GM19240 (cell line): Measurements from ENCODE around the gene APBB2.
"Not testable (repeated sequence)": the region's sequence is repeated elsewhere in the genome, so short reads cannot be mapped to it uniquely, and the experiment has no call there.

Experiments used
- DNase-seq: peaks from one replicate; pipeline ENCODE4 v3.0.0; 2011; ENCODE audit warnings: low spot score; ENCODE audit not compliant: insufficient read length

Gene APBB2

DNA sequence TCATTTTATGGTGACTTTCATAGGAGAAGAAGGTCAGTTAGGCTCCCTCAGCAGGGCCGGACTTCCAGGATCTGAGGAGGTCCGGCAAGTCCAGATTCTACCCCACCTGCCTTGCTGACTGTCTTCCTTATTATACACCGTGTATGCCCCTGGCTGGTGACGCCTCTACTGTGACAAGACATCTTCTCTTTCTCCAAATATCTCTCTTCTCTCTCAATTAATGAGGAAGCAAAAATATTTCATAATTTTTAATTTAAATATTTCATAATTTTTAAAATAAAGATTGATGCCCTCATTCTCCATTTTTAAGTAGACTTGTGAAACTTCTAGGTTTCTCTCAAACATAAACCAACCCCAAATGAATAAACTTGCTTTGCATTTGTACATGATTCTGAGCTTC lies 262.1 kb downstream of the APBB2 start:
- no peak for DNase-seq

DNA sequence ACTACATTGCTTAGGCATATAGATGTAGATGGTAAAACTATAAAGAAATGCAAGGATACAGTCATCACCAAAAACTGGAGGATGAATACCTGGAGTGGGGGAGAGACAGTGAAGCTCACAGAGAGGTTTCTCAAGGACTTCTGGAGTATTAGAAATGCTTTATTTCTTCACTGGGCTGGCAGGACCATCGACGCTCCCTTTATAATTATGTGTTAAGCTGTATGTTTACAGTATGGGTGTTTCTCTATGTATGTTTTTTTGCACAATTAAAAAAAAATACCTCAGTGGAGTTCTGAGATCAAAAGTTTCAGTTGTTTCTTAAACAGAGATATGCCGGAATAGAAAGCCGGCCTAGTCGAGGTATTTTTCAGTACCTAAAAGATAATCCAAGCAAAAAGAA lies 263.3 kb downstream of the APBB2 start:
- DNase-seq, result no peak

- DNase-seq, result no peak
Measured at GRCh38 chr4:40949358-40950100, 264.8 kb downstream of the APBB2 start.

GRCh38 chr4:40948014-40948413 lies 266.3 kb downstream of the APBB2 start:
- no peak for DNase-seq

DNA sequence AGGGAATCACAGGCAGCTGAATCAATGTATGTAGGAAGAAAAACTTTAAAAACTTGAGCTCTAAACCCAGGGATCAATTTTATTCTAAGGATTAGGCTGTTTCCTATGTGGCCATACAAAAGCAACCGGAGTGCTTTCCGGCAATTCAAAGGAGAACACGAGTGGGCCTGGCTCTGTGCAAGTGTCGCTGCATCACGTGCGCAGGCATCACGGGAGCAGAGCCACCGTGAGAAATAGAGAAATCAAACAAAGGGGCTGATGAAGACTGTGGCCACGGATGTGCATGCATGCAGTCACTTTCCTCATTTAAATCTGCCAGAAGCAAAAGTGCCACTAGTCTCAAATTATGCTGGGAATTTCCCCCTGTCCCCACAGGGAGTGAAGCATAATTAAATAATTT lies 267.7 kb downstream of the APBB2 start:
- no peak for DNase-seq

- DNase-seq, result no peak
Measured at GRCh38 chr4:40940756-40941155, 273.6 kb downstream of the APBB2 start.

DNA sequence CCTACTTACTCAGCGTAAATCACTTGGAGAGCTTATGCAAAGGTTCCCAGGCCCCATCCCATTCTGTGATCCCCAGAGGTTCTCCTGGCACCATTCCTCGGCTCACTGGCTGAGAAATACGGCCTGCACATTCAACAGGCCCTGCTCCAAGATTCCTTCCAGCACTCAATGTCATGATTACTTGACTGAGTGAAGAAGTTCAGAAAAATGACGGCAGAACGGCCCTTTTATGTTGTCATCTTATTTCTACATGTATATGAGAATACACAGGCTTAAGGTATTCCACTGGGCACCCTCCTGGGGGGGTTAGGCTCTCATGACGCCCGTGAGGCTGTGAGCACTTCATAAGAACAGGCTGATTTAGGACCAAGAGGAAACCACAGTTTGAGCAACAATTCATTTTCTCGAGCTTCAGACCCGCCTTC lies 274.0 kb downstream of the APBB2 start:
- DNase-seq, result no peak

DNA sequence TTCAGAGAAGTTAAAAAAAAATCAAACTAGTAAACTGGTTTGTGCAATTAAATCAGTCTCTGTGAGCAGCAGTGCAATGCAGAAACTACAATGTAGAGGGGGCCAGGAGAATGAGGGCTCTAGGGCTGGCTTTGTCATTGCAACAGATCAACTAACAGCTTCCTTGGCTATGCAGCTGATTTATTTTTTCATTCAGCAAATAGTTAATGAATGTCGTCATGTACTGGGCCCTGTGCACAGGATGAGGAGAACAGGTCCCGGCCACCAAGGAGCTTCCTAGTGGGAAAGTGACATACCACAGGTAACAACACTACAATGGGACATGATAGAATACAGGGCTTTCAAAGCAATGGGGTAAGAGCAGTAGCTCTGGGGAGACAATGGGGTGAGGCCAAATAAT lies 274.5 kb downstream of the APBB2 start:
- DNase-seq, result no peak

GRCh38 chr4:40938337-40938736 lies 276.0 kb downstream of the APBB2 start:
- DNase-seq, result no peak

GRCh38 chr4:40937140-40937725 lies 277.1 kb downstream of the APBB2 start:
- no peak for DNase-seq

GRCh38 chr4:40934676-40935075 lies 279.7 kb downstream of the APBB2 start:
- DNase-seq, result no peak

- no peak for DNase-seq
Measured at GRCh38 chr4:40933272-40934053, 280.9 kb downstream of the APBB2 start.

GRCh38 chr4:40931841-40932240 lies 282.5 kb downstream of the APBB2 start:
- DNase-seq, result no peak

GRCh38 chr4:40931238-40931637 lies 283.1 kb downstream of the APBB2 start:
- no peak for DNase-seq

- DNase-seq, result no peak
Measured at GRCh38 chr4:40927074-40927473, 287.3 kb downstream of the APBB2 start.

DNA sequence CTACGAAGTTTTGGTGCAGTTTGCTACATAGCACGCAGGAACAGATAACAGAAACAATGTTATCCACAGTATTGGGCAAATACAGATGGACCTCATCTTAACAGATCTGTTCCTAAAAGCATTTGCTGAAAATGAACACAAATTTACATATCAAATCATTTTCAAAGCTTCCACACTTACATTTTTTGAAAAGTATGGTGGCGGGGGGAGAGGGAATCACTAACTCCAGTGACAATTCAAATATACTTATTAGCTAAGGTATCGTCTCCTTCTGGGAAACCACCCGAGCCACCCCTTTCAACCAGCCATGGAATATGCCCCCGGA lies 289.6 kb downstream of the APBB2 start:
- no peak for DNase-seq

- peak; percentile 61 for DNase-seq
Measured at GRCh38 chr4:40924096-40924792, 290.1 kb downstream of the APBB2 start.

- DNase-seq, result no peak
Measured at GRCh38 chr4:40923316-40924095, 290.8 kb downstream of the APBB2 start.

GRCh38 chr4:40919976-40920375 lies 294.4 kb downstream of the APBB2 start:
- not testable (repeated sequence) for DNase-seq

- DNase-seq, result no peak
Measured at GRCh38 chr4:40918330-40918729, 296.0 kb downstream of the APBB2 start.

DNA sequence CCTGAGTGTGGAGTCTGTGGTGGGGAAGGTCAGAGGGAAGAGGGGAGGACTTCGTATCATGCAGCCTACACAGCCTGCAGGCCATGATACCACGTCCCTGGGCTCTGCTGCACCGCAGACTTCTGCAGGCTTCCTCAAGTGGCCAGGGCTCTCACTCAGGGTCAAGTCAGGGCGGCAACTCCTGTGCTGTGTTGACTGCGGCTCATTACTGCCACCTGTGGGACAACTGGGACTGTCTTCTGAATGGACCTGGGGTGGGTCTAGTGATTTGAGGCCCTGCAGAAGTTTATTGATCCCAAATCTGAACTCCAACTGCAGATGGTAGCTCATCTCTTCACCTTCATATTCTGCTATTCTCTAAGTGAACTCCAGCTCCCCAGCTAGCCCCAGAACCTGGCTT lies 297.5 kb downstream of the APBB2 start:
- peak; percentile 29 for DNase-seq
